ENCODE results near the gene BIRC2.

DNA sequence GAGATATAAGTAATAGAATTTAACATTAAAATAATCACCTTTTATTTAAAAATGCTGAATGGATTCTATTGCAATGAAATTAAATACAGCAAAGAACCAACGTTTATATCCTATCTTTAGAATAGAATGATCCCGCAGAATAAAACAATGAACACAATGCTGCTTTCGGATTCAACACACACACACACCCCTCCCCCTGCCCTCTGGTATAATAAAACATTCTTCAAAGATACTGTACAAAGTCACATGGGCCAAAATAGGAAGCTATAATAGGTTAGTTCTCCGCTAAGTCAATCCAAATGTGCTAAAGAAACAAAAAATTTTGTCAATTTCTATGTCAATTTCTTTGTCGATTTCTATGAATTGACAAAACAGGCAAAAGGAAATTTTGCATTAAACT, 58.5 kb downstream of the BIRC2 start:
- no peak for TF ChIP-seq EZH2 (IDR thresholded peaks at IDR 0.05; ENCODE audit: insufficient read depth, poor library complexity, severe bottlenecking)
- TF ChIP-seq EZH2phosphoT487 (IDR thresholded peaks at IDR 0.05; ENCODE audit: insufficient read depth, low read depth): no peak
